NCI-H526 treated with DMSO at 0.1 percent for 48 hours (cell line): ENCODE measurements around the gene FAM187B.
"Not testable (repeated sequence)": the region's sequence is repeated elsewhere in the genome, so short reads cannot be mapped to it uniquely, and the experiment has no call there.

Experiments
- DNase-seq: peaks from one replicate; lab custom pipeline; 2025; lab: John Stamatoyannopoulos, UW

The FAM187B gene

GRCh38 chr19:35236638-35237400, 8.3 kb upstream of the FAM187B start:
- no peak for DNase-seq

GRCh38 chr19:35232912-35233311, 4.4 kb upstream of the FAM187B start:
- no peak for DNase-seq

GRCh38 chr19:35231956-35232645, 3.6 kb upstream of the FAM187B start:
- DNase-seq: no peak

- no peak for DNase-seq
Observed at GRCh38 chr19:35229601-35230000, 1.1 kb upstream of the FAM187B start.

- no peak for DNase-seq
Observed at GRCh38 chr19:35226748-35227147, 1.8 kb downstream of the FAM187B start.

- no peak for DNase-seq
Observed at GRCh38 chr19:35225951-35226350, 2.6 kb downstream of the FAM187B start.

GRCh38 chr19:35224681-35225571, 3.6 kb downstream of the FAM187B start:
- no peak for DNase-seq

GRCh38 chr19:35223862-35224505, 4.6 kb downstream of the FAM187B start:
- DNase-seq: no peak

- no peak for DNase-seq
Observed at GRCh38 chr19:35223084-35223790, 5.3 kb downstream of the FAM187B start.

- DNase-seq: no peak
Observed at GRCh38 chr19:35222373-35223015, 6.0 kb downstream of the FAM187B start.

GRCh38 chr19:35220973-35221590, 7.5 kb downstream of the FAM187B start:
- not testable (repeated sequence) for DNase-seq

- no peak for DNase-seq
Observed at GRCh38 chr19:35220315-35220921, 8.1 kb downstream of the FAM187B start.

- DNase-seq: no peak
Observed at GRCh38 chr19:35219008-35219407, 9.5 kb downstream of the FAM187B start.

- no peak for DNase-seq
Observed at GRCh38 chr19:35217649-35217990, 10.9 kb downstream of the FAM187B start.

GRCh38 chr19:35216833-35217648, 11.5 kb downstream of the FAM187B start:
- no peak for DNase-seq

GRCh38 chr19:35216016-35216832, 12.3 kb downstream of the FAM187B start:
- DNase-seq: no peak

GRCh38 chr19:35214766-35215422, 13.6 kb downstream of the FAM187B start:
- DNase-seq: no peak
